ENCODE data around the gene LY6G6F.

The LY6G6F gene

DNA sequence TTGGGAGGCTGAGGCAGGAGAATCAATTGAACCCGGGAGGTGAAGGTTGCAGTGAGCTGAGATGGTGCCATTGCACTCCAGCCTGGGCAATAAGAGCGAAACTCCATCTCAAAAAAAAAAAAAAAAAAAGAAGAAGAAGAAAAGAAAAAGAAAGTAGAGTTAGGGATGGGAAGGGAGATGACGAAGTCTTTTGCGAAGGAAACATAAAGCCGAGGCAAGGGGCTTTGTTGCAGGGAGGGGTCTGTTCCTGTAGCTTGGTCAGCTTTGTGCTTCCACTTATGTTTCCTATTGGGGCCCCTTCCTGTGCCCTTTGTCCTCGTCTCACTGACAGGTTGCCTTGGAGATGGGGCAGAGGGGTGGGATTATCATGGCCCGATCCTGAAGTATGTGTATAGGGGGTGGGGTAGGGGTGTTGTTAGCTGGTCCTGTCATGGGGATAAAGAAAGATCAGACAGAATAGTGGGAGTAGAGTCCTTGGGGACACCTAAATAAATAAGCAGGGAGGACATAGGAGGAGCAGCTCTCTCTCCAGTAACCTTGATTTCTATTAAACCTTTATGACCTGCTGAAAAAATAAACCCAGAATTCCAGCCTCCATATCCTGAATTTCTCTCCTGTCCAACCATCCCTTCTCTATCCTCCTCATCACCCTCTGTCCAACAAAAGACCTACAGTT, 30.8 kb downstream of the LY6G6F start:
- TF ChIP-seq, protein P1, sequence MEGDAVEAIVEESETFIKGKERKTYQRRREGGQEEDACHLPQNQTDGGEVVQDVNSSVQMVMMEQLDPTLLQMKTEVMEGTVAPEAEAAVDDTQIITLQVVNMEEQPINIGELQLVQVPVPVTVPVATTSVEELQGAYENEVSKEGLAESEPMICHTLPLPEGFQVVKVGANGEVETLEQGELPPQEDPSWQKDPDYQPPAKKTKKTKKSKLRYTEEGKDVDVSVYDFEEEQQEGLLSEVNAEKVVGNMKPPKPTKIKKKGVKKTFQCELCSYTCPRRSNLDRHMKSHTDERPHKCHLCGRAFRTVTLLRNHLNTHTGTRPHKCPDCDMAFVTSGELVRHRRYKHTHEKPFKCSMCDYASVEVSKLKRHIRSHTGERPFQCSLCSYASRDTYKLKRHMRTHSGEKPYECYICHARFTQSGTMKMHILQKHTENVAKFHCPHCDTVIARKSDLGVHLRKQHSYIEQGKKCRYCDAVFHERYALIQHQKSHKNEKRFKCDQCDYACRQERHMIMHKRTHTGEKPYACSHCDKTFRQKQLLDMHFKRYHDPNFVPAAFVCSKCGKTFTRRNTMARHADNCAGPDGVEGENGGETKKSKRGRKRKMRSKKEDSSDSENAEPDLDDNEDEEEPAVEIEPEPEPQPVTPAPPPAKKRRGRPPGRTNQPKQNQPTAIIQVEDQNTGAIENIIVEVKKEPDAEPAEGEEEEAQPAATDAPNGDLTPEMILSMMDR (conservative IDR thresholded peaks at IDR 0.05; ENCODE audit: low read depth, low read length), result no peak
- peak overlapping the region; percentile 18 for H3K4me3 ChIP-seq (ENCODE audit: low read depth, low read length)
- peak; percentile 53 for DNase-seq (ENCODE audit: low read depth)

DNA sequence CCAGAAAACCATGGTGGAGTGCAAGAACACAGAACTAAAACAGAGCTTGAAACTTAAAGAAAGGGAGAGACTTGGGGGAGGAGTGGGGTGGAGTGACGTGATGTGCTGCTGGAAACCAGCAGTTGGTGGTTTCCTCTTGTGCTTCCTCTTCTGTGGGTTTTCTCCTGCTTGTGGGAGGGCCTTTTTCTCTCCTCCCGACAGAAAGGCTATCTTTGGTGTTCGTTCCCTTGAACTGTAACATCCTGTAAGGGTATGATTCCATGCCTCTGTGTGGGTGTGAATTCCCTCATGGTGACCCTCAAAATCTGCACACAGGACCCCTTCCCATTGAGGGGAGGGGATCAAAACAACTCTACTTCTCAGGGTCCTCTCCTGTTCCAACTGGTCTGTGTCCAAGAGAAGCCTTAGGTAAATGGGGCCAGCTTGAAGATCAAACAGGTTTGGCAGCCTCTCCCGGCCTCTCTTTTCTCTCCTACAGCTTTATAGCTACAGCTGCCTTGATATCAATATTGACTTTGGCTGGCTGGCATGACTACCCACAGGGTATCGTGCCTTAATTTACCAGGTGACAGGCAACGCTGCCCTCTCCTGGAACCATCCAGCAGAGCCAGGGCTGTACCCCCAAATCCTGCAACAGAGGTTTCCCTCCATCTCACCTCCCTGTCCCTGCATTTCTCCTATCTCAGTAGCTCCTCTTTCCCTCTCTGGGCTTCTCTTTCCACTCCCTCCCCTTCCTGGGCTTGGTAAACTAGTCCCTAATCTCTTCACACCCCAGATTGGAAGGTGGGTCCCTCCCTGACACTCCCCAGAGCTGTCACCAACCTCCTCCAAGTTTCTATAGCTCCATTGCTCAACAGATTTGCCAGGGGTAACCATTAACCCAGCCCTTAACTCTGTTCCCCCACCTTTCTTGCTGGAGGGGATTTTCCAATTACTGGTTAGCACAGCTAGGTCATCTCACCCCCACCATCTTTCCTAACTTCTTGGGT, 31.6 kb downstream of the LY6G6F start:
- TF ChIP-seq, protein P1 (conservative IDR thresholded peaks at IDR 0.05; ENCODE audit: low read depth, low read length), result peak; percentile 40
- DNase-seq (ENCODE audit: low read depth), result peak; percentile 93
- H3K4me3 ChIP-seq (ENCODE audit: low read depth, low read length), result peak overlapping the region; percentile 13

DNA sequence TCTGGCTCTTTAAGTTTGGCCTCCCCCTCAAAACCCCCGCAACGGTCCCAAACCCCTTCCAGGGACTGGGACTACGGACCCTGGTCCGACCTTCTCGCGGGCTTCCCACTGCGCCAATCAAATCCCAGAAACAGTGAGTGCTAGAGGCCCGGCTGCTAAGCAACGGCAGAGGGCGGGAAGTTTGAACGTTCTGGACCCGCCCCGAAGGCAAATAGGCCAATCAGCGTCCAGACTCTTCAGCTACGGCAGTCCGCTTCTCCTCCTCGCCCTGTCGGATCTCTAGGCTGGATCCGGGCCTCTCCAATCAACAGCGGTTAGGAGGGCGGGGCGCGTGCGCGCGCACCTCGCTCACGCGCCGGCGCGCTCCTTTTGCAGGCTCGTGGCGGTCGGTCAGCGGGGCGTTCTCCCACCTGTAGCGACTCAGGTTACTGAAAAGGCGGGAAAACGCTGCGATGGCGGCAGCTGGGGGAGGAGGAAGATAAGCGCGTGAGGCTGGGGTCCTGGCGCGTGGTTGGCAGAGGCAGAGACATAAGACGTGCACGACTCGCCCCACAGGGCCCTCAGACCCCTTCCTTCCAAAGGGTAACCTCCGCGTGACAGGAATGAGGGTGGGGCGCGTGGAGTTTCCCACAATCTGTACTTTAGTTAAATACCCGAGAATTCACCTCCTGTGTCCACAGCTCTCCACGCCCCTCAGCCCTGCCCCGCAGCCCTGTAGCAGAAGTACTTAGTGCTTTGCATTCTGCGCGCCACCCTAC, 33.2 kb downstream of the LY6G6F start, which contains the start of gene MSH5:
Gene MSH5, plus strand, starts transcription at position 367 of the 758 bp plus-strand sequence. CDS start 462 bp downstream, outside the sequence.
- TF ChIP-seq, protein P1 (conservative IDR thresholded peaks at IDR 0.05; ENCODE audit: low read depth, low read length), result no peak
- H3K4me3 ChIP-seq (ENCODE audit: low read depth, low read length), result peak within 1 kb of the TSS; percentile 93
- DNase-seq (ENCODE audit: low read depth), result peak; percentile 99

DNA sequence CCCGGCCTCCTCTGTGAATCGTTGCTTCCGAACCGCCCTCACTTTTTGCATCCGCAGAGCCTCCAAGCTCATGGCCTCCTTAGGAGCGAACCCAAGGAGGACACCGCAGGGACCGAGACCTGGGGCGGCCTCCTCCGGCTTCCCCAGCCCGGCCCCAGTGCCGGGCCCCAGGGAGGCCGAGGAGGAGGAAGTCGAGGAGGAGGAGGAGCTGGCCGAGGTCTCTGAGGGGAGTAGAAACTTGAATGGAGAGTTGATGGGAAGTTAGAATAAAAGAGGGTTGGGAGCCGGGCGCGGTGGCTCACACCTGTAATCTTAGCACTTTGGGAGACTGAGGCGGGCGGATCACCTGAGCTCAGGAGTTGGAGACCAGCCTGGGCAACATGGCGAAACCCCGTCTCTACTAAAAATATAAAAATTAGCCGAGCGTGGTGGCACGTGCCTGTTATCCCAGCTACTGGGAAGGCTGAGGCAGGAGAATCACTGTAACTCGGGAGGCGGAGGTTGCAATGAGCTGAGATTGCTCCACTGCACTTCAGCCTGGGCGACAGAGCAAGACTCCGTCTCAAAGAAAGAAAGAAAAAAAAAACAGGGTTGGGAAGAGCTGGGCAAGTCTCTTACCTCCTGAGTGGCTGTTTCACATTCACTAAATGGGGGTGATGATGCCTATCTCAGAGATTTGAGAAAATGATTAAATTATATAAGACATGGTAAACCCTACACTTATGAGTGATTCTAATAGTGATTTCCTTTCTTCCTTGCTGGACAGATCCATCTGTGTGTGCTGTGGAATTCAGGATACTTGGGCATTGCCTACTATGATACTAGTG, 33.9 kb downstream of the LY6G6F start:
- TF ChIP-seq, protein P1 (conservative IDR thresholded peaks at IDR 0.05; ENCODE audit: low read depth, low read length), result no peak
- no peak for DNase-seq (ENCODE audit: low read depth)
- H3K4me3 ChIP-seq (ENCODE audit: low read depth, low read length), result peak overlapping the region; percentile 93

DNA sequence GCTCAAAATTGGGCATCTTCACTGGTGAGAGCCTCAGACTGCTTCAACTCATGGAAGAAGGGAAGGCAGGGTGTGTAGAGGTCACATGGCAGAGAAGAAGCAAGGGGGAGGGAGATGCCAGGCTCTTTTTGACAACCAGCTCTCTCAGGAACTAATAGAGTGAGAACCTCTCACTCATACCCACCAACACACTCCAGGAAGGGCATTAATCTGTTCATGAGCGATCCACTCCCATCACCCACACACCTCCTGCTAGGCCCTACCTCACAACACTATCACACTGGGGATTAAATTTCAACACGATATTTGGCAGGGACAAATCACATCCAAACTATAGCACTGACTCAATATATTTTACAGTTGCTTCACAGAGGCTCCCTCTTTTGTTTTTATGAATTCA, 35.1 kb downstream of the LY6G6F start:
- no peak for DNase-seq (ENCODE audit: low read depth)
- no peak overlapping the region for H3K4me3 ChIP-seq (ENCODE audit: low read depth, low read length)
- TF ChIP-seq, protein P1 (conservative IDR thresholded peaks at IDR 0.05; ENCODE audit: low read depth, low read length), result no peak

DNA sequence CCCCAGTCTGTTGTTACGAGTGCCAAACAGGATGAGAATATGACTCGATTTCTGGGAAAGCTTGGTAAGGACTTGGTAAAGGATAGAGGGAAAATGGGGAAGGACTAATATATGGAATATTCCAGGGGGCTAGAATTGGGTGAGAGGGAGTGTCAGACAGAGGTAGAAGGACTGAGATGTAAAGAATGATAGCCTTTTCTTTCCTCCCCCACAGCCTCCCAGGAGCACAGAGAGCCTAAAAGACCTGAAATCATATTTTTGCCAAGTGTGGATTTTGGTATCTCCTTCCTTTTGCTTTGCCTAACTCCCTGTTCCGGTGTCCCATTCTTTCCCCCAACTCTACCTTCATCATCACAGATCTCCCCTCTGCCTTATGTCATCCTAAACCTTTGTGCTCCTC, 36.2 kb downstream of the LY6G6F start:
- TF ChIP-seq, protein P1 (conservative IDR thresholded peaks at IDR 0.05; ENCODE audit: low read depth, low read length), result no peak
- no peak overlapping the region for H3K4me3 ChIP-seq (ENCODE audit: low read depth, low read length)
- DNase-seq (ENCODE audit: low read depth), result no peak

Measured in choroid plexus epithelial cell (primary cell).